Memory B cell (primary cell): ENCODE measurements around the gene TBL1XR1.

Experiments used
- ATAC-seq: fragments of 150-1000 bp; cut with Tn5 transposase; 2 replicates; pipeline ENCODE4 v1.10.0; 2021; ENCODE audit warnings: low read depth, mild to moderate bottlenecking, moderate library complexity
- DNase-seq, 2 donors: peaks; one replicate each; pipeline ENCODE4 v3.0.0; 2022; ENCODE audit warnings: low spot score in 2 of 2
- H3K27ac Mint-ChIP-seq: one replicate; pipeline ENCODE4 v1.8.0; 2022; ENCODE audit warnings: mild to moderate bottlenecking, moderate library complexity, mixed read lengths
- H3K27me3 Mint-ChIP-seq: one replicate; pipeline ENCODE4 v1.8.0; 2022; ENCODE audit warnings: mixed read lengths
- H3K36me3 Mint-ChIP-seq: one replicate; pipeline ENCODE4 v1.8.0; 2022; ENCODE audit warnings: mild to moderate bottlenecking, mixed read lengths
- H3K4me1 Mint-ChIP-seq: one replicate; pipeline ENCODE4 v1.8.0; 2022; ENCODE audit warnings: mixed read lengths
- H3K4me3 Mint-ChIP-seq: one replicate; pipeline ENCODE4 v1.8.0; 2022; ENCODE audit warnings: mild to moderate bottlenecking, moderate library complexity, mixed read lengths
- H3K9me3 Mint-ChIP-seq: one replicate; pipeline ENCODE4 v1.8.0; 2022; ENCODE audit warnings: mixed read lengths

Gene TBL1XR1

DNA sequence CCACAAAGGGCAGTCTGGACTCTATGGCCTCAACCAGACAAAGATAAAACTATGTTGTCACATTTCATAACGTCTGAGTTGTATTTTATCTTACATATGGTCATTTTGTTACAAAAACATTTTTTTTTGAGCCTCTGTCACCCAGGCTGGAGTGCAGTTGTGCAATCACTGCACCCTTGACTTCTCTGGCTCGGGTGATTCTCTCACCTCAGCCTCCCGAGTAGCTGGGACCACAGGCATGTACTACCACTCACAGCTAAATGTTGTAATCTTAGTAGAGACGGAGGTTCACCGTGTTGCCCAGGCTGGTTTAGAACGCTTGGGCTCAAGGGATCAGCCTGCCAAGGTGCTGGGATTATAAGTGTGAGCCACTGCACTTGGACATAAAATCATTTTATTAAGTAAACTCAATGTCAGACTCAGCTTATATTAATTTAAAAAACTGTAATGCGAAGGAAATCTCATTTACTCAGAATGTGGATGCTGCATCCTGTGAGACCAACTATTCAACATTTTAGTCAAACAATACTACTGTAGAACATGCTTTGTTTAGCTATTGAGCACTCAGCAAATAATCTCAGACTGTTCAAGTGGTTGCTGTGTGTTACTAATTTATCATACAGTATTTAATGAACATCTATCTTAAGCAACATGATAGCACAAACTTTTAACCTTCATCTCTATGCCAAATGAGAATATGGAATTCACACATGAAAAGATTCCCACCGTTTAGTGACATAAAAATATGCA lies 209.2 kb downstream of the TBL1XR1 start:
- H3K9me3 Mint-ChIP-seq: peaks cover 3% of the 10 kb centered on the region
- DNase-seq: no peak
- no peak for ATAC-seq
- H3K36me3 Mint-ChIP-seq: no peaks in the 10 kb centered on the region
- H3K4me3 Mint-ChIP-seq: no peak overlapping the region
- H3K4me1 Mint-ChIP-seq: no peaks in the 10 kb centered on the region
- H3K27ac Mint-ChIP-seq: no peak overlapping the region
- H3K27me3 Mint-ChIP-seq: peaks cover 2% of the 10 kb centered on the region

DNA sequence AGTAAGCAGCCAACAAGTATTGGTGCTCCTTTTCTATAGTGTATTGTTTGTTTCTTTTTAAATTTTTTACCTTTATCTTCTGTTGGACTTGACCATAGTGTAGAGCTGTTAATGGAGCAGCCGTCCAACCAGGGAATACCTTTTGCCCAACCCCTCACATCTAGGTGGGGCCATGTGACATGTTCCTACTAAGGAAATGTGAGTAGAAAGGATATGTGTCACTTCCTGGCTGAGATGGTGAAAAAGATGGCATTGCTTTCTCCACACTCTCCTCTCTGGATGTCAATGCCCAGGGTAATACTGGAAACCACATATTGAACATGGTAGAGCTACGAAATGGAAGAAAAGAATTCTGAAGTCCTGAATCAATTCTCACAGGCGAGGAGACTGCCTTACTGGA lies 218.8 kb downstream of the TBL1XR1 start:
- DNase-seq (no peak), ATAC-seq (no peak)
- Mint-ChIP-seq H3K9me3 (peaks cover 3% of the 10 kb centered on the region), H3K36me3 (no peaks in the 10 kb centered on the region), H3K4me3 (no peak overlapping the region), H3K27me3 (peaks cover 2% of the 10 kb centered on the region), H3K27ac (no peak overlapping the region), H3K4me1 (no peaks in the 10 kb centered on the region)

DNA sequence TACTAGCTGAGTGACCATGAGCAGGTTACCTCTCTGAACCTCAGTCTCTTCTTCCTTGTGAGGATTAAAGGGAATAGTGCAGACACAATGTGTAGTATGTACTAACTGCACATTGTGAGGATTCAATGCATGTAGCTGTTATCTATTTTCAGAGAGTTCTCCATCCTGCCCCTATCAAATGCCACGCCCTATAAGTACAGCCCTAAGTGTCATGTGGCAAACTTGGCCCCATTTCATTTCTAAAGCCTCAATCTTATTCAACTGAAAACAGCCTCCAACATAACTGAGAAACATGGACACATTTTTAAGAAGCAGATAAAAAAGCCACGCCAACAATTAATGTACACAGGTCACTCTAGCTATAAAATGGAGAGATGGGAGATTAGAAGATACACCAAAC lies 220.0 kb downstream of the TBL1XR1 start:
- Mint-ChIP-seq H3K27me3 (peaks cover 2% of the 10 kb centered on the region), H3K4me1 (no peaks in the 10 kb centered on the region), H3K36me3 (no peaks in the 10 kb centered on the region), H3K9me3 (peaks cover 3% of the 10 kb centered on the region), H3K4me3 (no peak overlapping the region), H3K27ac (no peak overlapping the region)
- DNase-seq (no peak), ATAC-seq (no peak)

DNA sequence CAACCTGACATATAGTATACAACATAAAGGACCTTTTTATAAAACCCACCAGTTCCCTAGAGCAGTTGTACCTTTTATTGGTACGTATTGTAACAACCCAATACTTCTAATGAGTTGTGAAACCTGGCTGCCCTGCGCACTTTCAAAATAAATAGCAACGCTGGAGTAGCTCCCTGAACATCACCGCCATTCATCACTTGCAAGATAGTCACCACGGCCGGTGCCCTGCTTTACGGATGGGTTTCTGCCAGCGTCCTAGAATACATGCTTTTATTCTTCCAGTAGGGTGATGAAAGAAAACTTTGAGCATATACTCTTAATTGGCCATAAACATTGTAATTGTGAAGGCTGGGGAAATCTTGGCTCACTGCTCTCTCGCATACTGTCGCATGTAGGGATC lies 220.7 kb downstream of the TBL1XR1 start:
- Mint-ChIP-seq H3K27ac (no peak overlapping the region), H3K4me1 (no peaks in the 10 kb centered on the region), H3K9me3 (no peaks in the 10 kb centered on the region), H3K27me3 (peaks cover 2% of the 10 kb centered on the region), H3K4me3 (no peak overlapping the region), H3K36me3 (no peaks in the 10 kb centered on the region)
- DNase-seq (no peak), ATAC-seq (no peak)

DNA sequence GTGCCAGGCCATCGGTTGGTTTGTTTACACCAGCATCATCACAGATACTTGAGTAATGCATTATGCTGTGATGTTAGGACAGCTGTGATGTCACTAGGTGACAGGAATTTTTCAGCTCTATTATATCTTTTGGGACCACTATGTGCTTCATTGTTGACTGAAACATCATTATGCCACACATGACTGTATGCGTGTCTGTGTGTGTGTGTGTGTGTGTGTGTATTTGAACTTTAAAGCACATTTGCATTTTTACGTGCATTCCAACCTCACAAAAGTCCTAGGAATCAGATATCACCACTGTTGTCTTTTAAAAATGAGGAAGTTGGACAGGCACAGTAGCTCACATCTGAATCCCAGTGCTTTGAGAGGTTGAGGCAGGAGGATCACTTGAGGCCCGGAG lies 223.0 kb downstream of the TBL1XR1 start:
- ATAC-seq: no peak
- Mint-ChIP-seq H3K36me3 (no peaks in the 10 kb centered on the region), H3K4me3 (no peak overlapping the region)

DNA sequence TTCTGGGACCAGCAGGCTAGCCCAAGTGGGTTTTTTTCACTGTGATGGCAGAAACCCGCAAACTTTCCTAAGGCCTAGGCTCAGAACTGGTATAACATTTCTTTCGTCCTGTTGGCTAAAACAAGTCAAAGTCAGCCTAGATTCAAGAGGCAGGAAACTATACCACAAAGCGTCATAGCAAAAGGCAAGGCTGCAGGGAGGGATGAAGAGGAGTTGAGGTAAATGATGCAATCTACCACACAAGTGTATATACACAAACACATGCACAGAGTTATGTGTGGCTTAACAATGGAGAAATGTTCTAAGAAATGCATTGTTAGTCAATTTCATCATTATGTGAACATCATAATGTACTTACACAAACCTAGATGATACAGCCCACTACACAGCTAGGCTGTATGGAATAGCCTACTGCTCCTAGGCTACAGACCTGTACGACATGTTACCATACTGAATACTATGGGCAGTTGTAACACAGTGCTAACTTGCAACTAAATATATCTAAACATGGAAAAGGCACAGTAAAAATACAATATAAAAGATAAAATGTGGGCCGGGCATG lies 225.6 kb downstream of the TBL1XR1 start:
- no peak for DNase-seq
- H3K27ac Mint-ChIP-seq: no peak overlapping the region
- peaks cover 1% of the 10 kb centered on the region for H3K27me3 Mint-ChIP-seq
- no peak for ATAC-seq
- no peaks in the 10 kb centered on the region for H3K9me3 Mint-ChIP-seq
- no peaks in the 10 kb centered on the region for H3K4me1 Mint-ChIP-seq
- H3K4me3 Mint-ChIP-seq: no peak overlapping the region
- H3K36me3 Mint-ChIP-seq: no peaks in the 10 kb centered on the region

More for the DNA sequence above, 223.0 kb downstream of the TBL1XR1 start:
- no peak overlapping the region for H3K27ac Mint-ChIP-seq
- H3K4me1 Mint-ChIP-seq: no peaks in the 10 kb centered on the region
- peaks cover 2% of the 10 kb centered on the region for H3K27me3 Mint-ChIP-seq
- H3K9me3 Mint-ChIP-seq: no peaks in the 10 kb centered on the region
- DNase-seq: no peak

DNA sequence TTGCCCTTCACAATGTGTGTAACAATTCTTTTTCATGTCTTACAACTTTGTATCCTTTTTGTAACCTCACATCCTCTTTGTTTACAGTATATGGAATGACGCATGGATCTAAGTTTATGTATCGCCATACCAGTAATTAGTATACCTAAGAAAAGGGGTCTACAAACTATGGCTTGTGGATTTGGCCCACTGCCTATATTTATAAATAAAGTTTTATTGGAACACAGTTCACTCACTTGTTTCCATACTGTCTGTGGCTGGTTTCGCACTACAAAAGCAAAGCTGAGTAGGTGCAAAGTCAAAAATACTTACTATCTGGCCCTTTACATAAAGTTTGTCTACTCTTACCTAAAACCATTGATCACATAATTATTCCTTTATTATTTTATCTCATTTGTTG lies 226.5 kb downstream of the TBL1XR1 start:
- H3K4me1 Mint-ChIP-seq: no peaks in the 10 kb centered on the region
- H3K27ac Mint-ChIP-seq: no peak overlapping the region
- DNase-seq (no peak), ATAC-seq (no peak)
- no peaks in the 10 kb centered on the region for H3K36me3 Mint-ChIP-seq
- no peak overlapping the region for H3K4me3 Mint-ChIP-seq
- H3K9me3 Mint-ChIP-seq: no peaks in the 10 kb centered on the region
- H3K27me3 Mint-ChIP-seq: peaks cover 1% of the 10 kb centered on the region

DNA sequence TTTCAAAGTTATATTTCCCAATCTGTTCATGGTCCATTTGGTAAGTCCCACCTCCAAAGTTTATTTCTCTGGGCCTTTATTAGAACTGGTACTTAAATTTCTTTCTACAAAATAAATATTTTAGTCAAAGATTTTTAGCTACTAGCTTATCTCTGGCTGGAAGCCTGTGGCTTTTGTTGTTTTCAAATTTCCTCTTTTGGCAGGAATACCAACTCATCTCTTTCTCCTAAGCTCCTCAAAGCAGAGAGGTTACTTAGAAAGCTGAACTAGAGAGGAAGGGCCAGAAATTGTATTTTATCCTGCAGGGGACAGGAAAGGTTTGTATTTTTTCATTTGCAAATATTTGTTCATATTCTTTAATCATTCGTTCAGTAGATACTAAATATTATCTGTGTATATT lies 227.8 kb downstream of the TBL1XR1 start:
- peaks cover 3% of the 10 kb centered on the region for H3K4me1 Mint-ChIP-seq
- peaks cover 1% of the 10 kb centered on the region for H3K27me3 Mint-ChIP-seq
- no peak overlapping the region for H3K27ac Mint-ChIP-seq
- ATAC-seq (no peak), DNase-seq (no peak)
- no peaks in the 10 kb centered on the region for H3K36me3 Mint-ChIP-seq
- no peak overlapping the region for H3K4me3 Mint-ChIP-seq
- no peaks in the 10 kb centered on the region for H3K9me3 Mint-ChIP-seq
